Spinal cord (tissue), 10 donors: ENCODE data around the gene TPX2. TPM values are rescaled to one million over a fixed set of nuclear protein-coding genes. Genes with fewer than 3 reads are reported as not detected.

Experiments used
- DNase-seq, 6 donors: peaks; one replicate each; pipeline versions ENCODE4 v3.0.0 to v3.0.0-alpha.2; 2013 to 2015; ENCODE audit warnings: low spot score in 6 of 6, low read depth in 4 of 6
- H3K27ac ChIP-seq: one replicate; pipeline ENCODE4 v1.5.1; 2013; ENCODE audit warnings: low read depth, low read length, control low read depth
- H3K27me3 ChIP-seq: one replicate; pipeline ENCODE4 v1.6.1; 2013; ENCODE audit warnings: low read length; ENCODE audit not compliant: control insufficient read depth, insufficient read depth
- H3K36me3 ChIP-seq: one replicate; pipeline ENCODE4 v1.6.1; 2013; ENCODE audit warnings: low read length; ENCODE audit not compliant: control insufficient read depth, insufficient read depth
- H3K4me1 ChIP-seq: one replicate; pipeline ENCODE4 v1.6.1; 2013; ENCODE audit warnings: low read length; ENCODE audit not compliant: control insufficient read depth, insufficient read depth
- H3K4me3 ChIP-seq: one replicate; pipeline ENCODE4 v1.5.1; 2013; ENCODE audit warnings: low read depth, low read length, control low read depth
- H3K9me3 ChIP-seq: one replicate; pipeline ENCODE4 v1.6.1; 2013; ENCODE audit warnings: low read length; ENCODE audit not compliant: control insufficient read depth, insufficient read depth
- WGBS: methylation state at CpG from one replicate; pipeline ENCODE4 v1.1.5; 2013; ENCODE audit warnings: missing lambda C conversion rate; ENCODE audit not compliant: insufficient coverage; 5-methylcytosine and 5-hydroxymethylcytosine counted together
- polyA plus RNA-seq, 2 donors: library from polyadenylated mRNA; unstranded; fragments of 120-200 nt; gene quantifications; one replicate each; pipeline ENCODE4 v1.2.1, GENCODE V29; 2013; ENCODE audit not compliant: insufficient read length in 2 of 2
- total RNA-seq, 2 donors: library from RNA; depleted of rRNA in 1 of 2; stranded (reverse); fragments of 120-200 nt in 1 of 2; fragments of >200 nt in 1 of 2; gene quantifications; one replicate each; pipeline versions ENCODE4 v1.2.3 to v1.2.4, GENCODE V29; 2013 to 2014
- donor health status: healthy.

TPX2 gene
- total and polyA plus RNA-seq, 4 donors: 14.4 to 31.8 (median 27.5) TPM

DNA sequence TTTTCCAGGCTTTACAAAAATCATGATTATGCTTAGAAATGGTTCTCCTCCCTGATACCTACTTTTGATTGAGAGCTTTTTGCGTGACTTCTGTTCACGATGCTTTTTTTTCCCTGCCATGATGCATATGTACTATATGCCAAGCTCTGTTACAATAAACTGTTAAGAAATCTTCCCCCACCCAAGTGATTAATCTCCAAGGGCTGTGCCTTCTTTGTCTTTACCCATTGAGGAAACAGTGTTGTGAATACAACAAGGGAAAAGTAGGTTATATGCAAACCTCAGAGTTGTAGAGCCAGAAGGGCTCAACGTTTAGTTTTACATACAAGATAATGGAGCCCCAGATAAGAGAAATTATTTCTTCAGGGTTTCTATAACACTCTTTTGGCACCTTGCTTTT lies 46.0 kb downstream of the TPX2 start:
- H3K36me3 ChIP-seq: peaks cover 15% of the 10 kb centered on the region
- H3K4me1 ChIP-seq: no peaks in the 10 kb centered on the region
- no peak overlapping the region for H3K27ac ChIP-seq
- 40% methylated on average over 1 of the region's 3 CpGs for WGBS
- no peaks in the 10 kb centered on the region for H3K9me3 ChIP-seq
- DNase-seq: no peak
- no peaks in the 10 kb centered on the region for H3K27me3 ChIP-seq
- no peak overlapping the region for H3K4me3 ChIP-seq

DNA sequence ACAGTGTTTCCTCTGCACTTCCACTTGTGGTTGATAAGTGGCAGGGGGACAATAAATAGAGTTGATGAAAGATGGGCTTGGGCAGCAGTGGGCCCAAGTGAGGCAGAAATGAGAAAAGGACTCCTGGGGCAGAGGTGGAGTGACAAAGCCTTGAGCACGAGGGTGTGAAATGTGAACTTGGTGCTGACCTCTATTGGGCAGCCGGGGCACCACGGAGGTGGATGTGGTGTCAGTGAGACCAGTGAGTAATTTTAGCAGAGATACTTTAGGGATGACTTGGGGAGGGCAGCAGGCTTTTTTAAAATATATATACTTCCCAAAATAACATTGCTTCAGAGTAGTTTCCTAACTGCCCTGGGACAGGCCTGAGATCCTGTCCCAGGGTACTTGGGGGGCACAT lies 49.5 kb downstream of the TPX2 start:
- no peak overlapping the region for H3K27ac ChIP-seq
- WGBS: no CpG with 5 or more reads among the region's 3 CpGs
- no peak for DNase-seq
- H3K9me3 ChIP-seq: no peaks in the 10 kb centered on the region
- H3K4me1 ChIP-seq: no peaks in the 10 kb centered on the region
- H3K27me3 ChIP-seq: no peaks in the 10 kb centered on the region
- peaks cover 4% of the 10 kb centered on the region for H3K36me3 ChIP-seq
- H3K4me3 ChIP-seq: no peak overlapping the region

DNA sequence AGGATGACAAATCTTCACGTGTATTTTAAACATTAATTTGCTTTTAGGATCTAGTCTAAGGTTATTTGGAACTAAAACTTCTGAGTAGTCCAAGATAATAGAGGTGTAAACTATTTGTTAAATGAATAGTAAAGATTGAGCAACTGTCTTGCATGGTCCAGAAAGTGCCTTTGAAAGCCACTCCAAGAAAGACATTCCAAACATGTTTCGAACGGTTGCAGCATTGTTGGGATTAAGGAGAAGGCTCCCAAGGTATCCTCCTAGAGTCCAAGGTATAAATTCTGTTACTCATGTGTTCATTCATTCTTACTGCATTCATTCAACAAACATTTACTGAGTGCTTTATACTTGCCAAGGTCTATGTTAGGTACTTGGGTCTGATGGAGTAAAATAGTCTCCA lies 51.3 kb downstream of the TPX2 start:
- Histone ChIP-seq H3K4me3 (no peak overlapping the region), H3K4me1 (no peaks in the 10 kb centered on the region), H3K27ac (no peak overlapping the region), H3K27me3 (no peaks in the 10 kb centered on the region), H3K36me3 (peaks cover 8% of the 10 kb centered on the region), H3K9me3 (no peaks in the 10 kb centered on the region)
- no peak for DNase-seq
- 100% methylated on average over 1 of the region's 3 CpGs for WGBS

DNA sequence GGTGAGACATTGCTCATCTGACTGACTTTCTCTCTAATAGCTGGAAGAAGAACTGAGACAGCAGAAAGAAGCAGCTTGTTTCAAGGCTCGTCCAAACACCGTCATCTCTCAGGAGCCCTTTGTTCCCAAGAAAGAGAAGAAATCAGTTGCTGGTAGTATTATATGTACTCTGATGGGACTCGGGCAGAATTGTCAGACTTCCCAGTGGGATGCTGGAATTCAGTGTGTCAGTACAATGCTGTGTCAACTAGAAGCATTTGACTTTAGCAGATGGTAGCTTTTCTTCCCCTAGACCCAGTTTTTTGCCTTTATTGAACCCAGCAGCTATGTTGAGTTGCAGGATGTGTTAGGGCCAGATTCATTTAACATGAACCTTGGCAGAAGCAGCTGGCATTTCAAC lies 58.3 kb downstream of the TPX2 start:
- H3K36me3 ChIP-seq: peaks cover 15% of the 10 kb centered on the region
- DNase-seq: no peak
- no peak overlapping the region for H3K4me3 ChIP-seq
- no peaks in the 10 kb centered on the region for H3K27me3 ChIP-seq
- H3K9me3 ChIP-seq: no peaks in the 10 kb centered on the region
- H3K4me1 ChIP-seq: no peaks in the 10 kb centered on the region
- WGBS: 73% methylated on average over 3 of the region's 3 CpGs
- no peak overlapping the region for H3K27ac ChIP-seq

DNA sequence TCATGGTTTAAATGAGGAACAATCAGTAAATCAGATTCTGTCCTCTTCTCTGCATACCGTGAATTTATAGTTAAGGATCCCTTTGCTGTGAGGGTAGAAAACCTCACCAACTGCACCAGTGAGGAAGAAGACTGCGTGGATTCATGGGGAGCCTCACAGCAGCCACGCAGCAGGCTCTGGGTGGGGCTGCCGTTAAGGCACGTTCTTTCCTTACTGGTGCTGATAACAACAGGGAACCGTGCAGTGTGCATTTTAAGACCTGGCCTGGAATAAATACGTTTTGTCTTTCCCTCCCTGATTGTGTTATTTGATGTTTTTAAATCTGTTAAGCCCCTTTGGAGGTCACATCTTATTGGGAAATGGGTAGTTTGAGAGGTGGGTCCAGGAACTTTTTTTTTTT lies 62.4 kb downstream of the TPX2 start:
- H3K4me1 ChIP-seq: no peaks in the 10 kb centered on the region
- no peak overlapping the region for H3K27ac ChIP-seq
- H3K36me3 ChIP-seq: peaks cover 9% of the 10 kb centered on the region
- 88% methylated on average over 6 of the region's 7 CpGs for WGBS
- no peaks in the 10 kb centered on the region for H3K27me3 ChIP-seq
- no peak for DNase-seq
- H3K9me3 ChIP-seq: no peaks in the 10 kb centered on the region
- no peak overlapping the region for H3K4me3 ChIP-seq

DNA sequence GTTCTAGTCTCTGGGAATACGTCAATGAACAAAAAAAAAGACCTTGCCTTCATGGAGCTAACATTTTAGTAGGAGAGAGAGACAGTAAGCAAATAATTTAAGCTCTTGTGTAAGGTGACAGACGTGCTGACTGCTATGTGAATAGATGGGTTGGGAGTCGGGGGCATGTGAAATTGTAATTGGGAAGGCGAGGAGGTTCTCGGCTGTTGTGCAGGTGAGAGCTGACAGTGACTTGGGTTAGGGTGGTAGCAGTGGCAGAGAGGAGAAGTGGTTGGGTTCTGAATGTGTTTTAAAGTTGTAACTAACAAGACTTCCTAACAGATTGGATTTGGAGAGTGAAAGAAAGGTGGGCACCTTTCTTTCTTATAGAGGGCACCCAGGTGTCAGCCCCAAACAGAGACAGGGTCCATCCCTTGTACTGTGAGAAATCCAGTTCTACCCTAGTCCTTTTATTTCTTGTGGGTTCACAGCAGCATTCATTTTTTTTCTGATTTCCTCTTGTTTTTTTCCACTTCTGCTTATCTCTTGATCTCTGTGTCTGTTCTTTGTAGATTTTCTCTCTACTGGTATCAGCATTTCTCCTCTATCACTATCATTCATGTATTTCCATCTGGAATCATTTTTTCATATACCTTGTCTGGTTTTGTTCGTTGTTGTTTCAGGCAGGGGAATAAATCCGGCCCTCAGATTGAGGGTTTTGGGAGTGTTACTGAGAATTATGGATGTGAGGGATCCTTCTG lies 64.6 kb downstream of the TPX2 start:
- H3K4me3 ChIP-seq: no peak overlapping the region
- WGBS: 97% methylated on average over 5 of the region's 7 CpGs
- no peak for DNase-seq

DNA sequence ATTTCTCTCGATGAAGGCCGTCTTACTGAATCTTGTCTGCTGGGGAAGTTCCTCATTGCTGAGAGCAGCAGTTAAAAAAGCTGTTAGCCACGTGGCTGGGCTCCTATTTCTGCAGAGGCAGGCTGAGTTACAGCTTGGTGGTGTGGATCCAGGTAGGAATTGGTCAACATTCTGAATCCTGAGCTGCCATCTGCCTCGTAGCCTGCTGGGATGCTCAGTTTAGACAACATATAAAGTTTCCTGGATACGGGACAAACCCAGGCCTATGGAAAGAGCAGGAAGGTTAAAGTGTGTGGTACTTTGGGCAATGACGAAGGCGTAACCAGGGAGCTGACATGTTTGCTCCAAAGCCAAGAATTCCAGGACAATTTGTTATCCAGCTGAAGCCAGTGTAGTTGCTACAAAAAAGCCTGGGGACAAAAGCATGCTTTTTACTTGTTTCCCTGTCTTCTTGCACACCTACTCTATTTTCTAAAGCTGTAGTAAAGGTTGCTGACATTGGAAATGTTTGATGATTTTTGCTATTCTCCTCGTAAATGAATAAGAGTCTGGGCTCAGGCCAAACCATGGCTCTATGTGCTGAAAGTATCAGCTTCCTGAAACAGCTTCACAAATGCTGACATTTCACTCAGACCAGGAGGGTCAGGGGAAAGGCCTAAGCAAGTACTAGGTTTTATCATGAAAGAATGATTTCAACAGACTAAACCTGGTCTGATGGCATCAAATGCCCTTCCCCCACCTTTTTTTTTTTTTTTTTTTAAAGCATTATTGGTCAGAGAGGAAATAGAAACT lies 67.7 kb downstream of the TPX2 start:
- no peak overlapping the region for H3K4me3 ChIP-seq
- peak in 1 of 6 donors; percentile 15 for DNase-seq
- 57% methylated on average over 8 of the region's 8 CpGs for WGBS
- peaks cover 8% of the 10 kb centered on the region for H3K4me1 ChIP-seq
- peaks cover 1% of the 10 kb centered on the region for H3K36me3 ChIP-seq
- H3K27me3 ChIP-seq: no peaks in the 10 kb centered on the region
- H3K9me3 ChIP-seq: no peaks in the 10 kb centered on the region
- H3K27ac ChIP-seq: no peak overlapping the region

More for the DNA sequence above, 64.6 kb downstream of the TPX2 start:
- Histone ChIP-seq H3K36me3 (peaks cover 9% of the 10 kb centered on the region), H3K9me3 (no peaks in the 10 kb centered on the region), H3K27ac (no peak overlapping the region), H3K27me3 (no peaks in the 10 kb centered on the region), H3K4me1 (no peaks in the 10 kb centered on the region)

DNA sequence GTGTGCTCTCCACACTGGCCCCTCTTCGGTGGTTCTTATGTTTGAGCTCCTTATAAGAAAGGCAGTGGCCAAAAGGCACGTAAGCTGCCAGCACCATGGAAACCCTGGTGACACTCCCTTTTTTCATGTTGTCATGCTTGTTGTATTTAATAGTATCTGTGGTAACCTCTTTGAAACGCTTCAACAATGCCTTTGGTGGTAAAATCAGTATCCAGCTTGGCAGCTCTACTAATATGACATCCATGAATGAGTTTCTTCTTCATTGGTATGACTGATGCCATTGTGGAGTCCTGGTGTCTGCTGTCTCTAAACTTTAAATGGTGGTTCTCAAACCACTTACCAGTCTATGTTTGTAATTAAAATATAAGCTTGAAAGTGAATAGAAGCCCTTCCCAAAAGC lies 69.4 kb downstream of the TPX2 start:
- Histone ChIP-seq H3K27ac (no peak overlapping the region), H3K4me3 (no peak overlapping the region), H3K27me3 (no peaks in the 10 kb centered on the region), H3K4me1 (peaks cover 12% of the 10 kb centered on the region), H3K9me3 (no peaks in the 10 kb centered on the region), H3K36me3 (no peaks in the 10 kb centered on the region)
- DNase-seq: no peak
- WGBS: 41% methylated on average over 2 of the region's 3 CpGs

DNA sequence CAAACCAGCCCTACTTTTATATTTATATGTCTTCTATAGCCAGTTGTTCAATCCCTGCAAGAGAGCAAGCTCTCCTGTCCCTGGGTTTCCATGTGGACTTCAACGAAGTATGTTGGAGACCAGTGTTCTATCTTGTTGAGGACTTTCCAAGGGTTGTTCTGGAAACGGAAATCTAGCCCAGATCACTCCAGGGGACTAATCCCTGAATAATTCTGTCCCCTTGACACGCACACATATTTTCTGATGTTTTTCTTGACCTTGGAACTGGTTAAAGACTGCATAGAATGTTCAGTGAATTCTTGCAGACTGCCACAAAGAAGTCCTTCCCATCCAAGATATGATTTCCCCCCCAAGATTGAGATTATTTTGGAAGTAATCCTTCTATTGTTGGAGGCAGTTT lies 70.6 kb downstream of the TPX2 start:
- Histone ChIP-seq H3K27ac (no peak overlapping the region), H3K4me3 (no peak overlapping the region), H3K27me3 (no peaks in the 10 kb centered on the region), H3K4me1 (peaks cover 12% of the 10 kb centered on the region), H3K36me3 (no peaks in the 10 kb centered on the region), H3K9me3 (no peaks in the 10 kb centered on the region)
- DNase-seq: no peak
- no CpG with 5 or more reads among the region's 3 CpGs for WGBS

DNA sequence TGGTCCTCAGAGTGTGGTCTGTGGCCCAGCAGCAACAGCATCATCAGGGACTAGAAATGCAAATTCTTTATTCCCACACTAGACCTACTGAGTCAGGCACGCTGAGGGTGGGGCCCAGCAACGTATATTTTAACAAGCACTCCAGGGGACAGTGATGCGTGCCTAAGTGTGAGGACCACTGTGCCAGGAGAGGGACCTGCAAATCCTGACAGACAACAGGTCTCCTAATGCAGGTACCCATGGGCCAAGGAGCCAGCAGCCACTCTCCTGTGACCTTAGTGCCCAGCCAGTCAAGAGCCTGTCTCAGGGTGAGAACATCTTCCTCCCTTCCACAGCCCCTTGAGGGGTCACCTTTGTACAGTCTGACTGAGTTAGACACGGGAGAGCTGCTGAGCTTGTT lies 72.1 kb downstream of the TPX2 start:
- no peaks in the 10 kb centered on the region for H3K27me3 ChIP-seq
- no peaks in the 10 kb centered on the region for H3K9me3 ChIP-seq
- no peak overlapping the region for H3K27ac ChIP-seq
- DNase-seq: no peak
- 80% methylated on average over 3 of the region's 4 CpGs for WGBS
- H3K36me3 ChIP-seq: no peaks in the 10 kb centered on the region
- no peak overlapping the region for H3K4me3 ChIP-seq
- H3K4me1 ChIP-seq: peaks cover 21% of the 10 kb centered on the region
